Memory B cell (primary cell): Measurements from ENCODE around the gene THSD7B.

ENCODE experiments used
- ATAC-seq: fragments of 150-1000 bp; cut with Tn5 transposase; 2 replicates; pipeline ENCODE4 v1.10.0; 2021; ENCODE audit warnings: low read depth, mild to moderate bottlenecking, moderate library complexity
- DNase-seq, 2 donors: peaks; one replicate each; pipeline ENCODE4 v3.0.0; 2022; ENCODE audit warnings: low spot score in 2 of 2
- H3K27ac Mint-ChIP-seq: one replicate; pipeline ENCODE4 v1.8.0; 2022; ENCODE audit warnings: mild to moderate bottlenecking, moderate library complexity, mixed read lengths
- H3K27me3 Mint-ChIP-seq: one replicate; pipeline ENCODE4 v1.8.0; 2022; ENCODE audit warnings: mixed read lengths
- H3K36me3 Mint-ChIP-seq: one replicate; pipeline ENCODE4 v1.8.0; 2022; ENCODE audit warnings: mild to moderate bottlenecking, mixed read lengths
- H3K4me1 Mint-ChIP-seq: one replicate; pipeline ENCODE4 v1.8.0; 2022; ENCODE audit warnings: mixed read lengths
- H3K4me3 Mint-ChIP-seq: one replicate; pipeline ENCODE4 v1.8.0; 2022; ENCODE audit warnings: mild to moderate bottlenecking, moderate library complexity, mixed read lengths
- H3K9me3 Mint-ChIP-seq: one replicate; pipeline ENCODE4 v1.8.0; 2022; ENCODE audit warnings: mixed read lengths

Gene THSD7B

DNA sequence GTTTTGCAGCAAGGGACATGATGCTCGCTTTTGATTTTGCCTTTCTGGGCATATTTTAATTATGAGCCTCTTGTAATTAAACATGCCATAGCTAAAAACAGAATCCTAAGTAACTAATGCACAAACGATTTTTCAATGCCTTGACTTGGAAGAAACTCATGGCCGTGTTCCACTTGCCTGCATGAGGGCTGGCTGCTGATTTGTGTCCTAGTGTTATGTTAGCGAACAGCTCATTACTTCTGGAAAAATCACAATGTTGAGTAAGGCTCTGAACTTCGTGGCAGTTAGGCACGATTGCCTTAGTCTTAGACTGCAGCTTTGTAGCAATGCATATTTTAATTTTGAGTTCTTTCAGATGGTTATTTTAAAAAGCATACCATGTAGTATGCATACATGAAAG, 4.5 kb downstream of the THSD7B start:
- peaks cover 10% of the 10 kb centered on the region for H3K27me3 Mint-ChIP-seq
- ATAC-seq, result no peak
- H3K27ac Mint-ChIP-seq, result no peak overlapping the region
- no peaks in the 10 kb centered on the region for H3K9me3 Mint-ChIP-seq
- H3K36me3 Mint-ChIP-seq, result no peaks in the 10 kb centered on the region
- no peak overlapping the region for H3K4me3 Mint-ChIP-seq
- peaks cover 1% of the 10 kb centered on the region for H3K4me1 Mint-ChIP-seq
- DNase-seq, result no peak

DNA sequence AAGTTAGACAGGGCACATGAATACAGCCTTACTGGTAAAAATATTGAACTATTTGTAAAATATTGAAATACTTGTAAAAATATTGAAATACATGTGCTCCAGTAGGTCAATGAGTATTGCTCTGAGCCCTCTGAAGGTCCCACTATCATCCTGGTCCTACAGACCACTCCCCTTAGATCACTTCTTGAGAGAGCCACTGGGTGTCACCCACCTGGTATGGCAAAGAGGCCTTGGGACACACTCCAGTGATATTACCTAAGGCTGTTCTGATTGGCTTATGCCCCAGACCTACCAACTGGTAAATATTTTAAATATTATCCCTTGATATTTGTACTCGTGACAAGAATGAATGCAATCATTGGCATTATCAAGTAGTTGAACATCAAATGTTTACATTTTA, 5.0 kb downstream of the THSD7B start:
- Mint-ChIP-seq H3K4me3 (no peak overlapping the region), H3K4me1 (no peaks in the 10 kb centered on the region), H3K36me3 (no peaks in the 10 kb centered on the region), H3K27ac (no peak overlapping the region), H3K27me3 (peaks cover 10% of the 10 kb centered on the region), H3K9me3 (no peaks in the 10 kb centered on the region)
- ATAC-seq, result no peak
- no peak for DNase-seq

DNA sequence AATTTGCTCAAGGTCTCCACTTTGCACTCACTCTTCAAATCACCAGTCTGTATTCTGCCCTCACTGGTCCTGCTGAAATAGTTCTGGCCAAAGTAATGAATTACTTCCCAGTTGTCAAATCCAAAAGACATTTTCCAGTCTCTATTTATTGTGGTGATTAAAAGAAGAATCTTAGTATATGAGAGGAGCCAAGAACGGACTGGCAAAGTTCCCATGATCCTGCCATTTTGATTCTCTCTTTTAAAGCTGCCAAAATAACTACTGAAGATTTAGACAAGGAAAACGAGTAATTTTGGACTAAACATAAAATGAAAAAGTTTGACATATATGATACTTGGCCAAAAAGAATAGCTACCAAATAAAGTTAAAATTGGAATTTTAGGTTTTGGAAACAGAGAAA, 12.0 kb downstream of the THSD7B start:
- Mint-ChIP-seq H3K27me3 (peaks cover 5% of the 10 kb centered on the region), H3K27ac (no peak overlapping the region), H3K4me3 (no peak overlapping the region), H3K9me3 (no peaks in the 10 kb centered on the region), H3K4me1 (no peaks in the 10 kb centered on the region), H3K36me3 (no peaks in the 10 kb centered on the region)
- DNase-seq (no peak), ATAC-seq (no peak)

DNA sequence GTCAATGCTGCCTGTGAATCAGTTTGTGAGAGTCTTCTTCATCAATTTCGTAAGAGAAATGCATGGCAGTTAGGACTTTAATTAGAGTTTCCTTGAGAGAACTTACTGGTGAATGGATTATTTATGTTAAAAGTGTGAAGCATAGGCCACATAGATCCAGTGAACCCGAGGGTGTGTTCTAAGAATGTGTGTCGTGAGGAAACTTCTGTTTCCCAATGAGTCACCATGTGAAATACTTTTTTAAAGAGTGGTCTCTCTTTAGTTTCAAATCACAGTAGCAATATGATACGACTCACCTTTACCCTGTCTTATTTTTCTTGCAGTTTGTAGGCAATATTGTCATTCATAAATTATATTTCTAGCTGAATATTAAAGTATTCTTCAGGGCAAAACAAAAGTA, 18.5 kb downstream of the THSD7B start:
- ATAC-seq, result no peak
- no peaks in the 10 kb centered on the region for H3K36me3 Mint-ChIP-seq
- H3K4me1 Mint-ChIP-seq, result no peaks in the 10 kb centered on the region
- H3K27ac Mint-ChIP-seq, result no peak overlapping the region
- no peaks in the 10 kb centered on the region for H3K9me3 Mint-ChIP-seq
- peaks cover 5% of the 10 kb centered on the region for H3K27me3 Mint-ChIP-seq
- H3K4me3 Mint-ChIP-seq, result no peak overlapping the region
- no peak for DNase-seq

DNA sequence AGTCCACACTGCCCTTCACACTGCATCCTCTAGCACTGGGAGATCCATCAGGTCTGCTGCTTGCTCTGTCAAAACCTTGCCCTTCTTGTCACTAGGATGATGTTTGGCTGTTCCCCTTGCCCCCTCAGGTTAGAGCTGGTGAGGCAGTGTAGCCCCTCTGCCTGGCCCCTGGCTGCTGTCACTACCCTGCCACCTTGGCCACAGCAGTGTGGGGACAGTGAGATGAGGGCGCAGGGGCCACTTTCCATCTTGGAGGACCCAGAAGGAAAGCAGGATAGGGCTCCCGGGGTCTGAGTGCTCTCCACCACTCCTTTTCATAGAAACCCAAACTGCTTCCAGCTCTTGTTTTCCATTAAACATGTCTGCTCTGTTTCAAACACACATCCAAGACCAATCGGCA, 19.9 kb downstream of the THSD7B start:
- no peak overlapping the region for H3K27ac Mint-ChIP-seq
- no peaks in the 10 kb centered on the region for H3K9me3 Mint-ChIP-seq
- H3K27me3 Mint-ChIP-seq, result peaks cover 5% of the 10 kb centered on the region
- ATAC-seq (no peak), DNase-seq (no peak)
- H3K36me3 Mint-ChIP-seq, result no peaks in the 10 kb centered on the region
- no peaks in the 10 kb centered on the region for H3K4me1 Mint-ChIP-seq
- no peak overlapping the region for H3K4me3 Mint-ChIP-seq

DNA sequence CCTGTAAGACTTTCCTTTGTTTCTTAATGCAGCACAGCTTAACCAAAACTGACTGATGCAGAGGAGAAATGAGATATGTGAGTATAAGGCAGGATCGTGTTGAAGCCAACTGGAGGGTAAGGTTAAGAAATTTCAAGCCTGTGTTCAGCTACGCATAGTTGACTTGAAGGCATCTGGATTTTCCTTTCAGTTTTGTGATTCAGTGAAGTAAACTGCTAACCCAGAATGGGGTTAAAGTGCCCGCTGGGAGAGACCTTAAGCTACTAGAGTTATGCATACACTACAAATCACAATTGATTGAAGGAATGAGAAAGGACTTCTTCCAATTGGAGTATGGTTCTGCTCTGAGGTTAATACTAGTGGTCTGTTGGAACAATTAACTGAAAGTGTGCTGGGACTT, 22.6 kb downstream of the THSD7B start:
- Mint-ChIP-seq H3K27ac (no peak overlapping the region), H3K36me3 (no peaks in the 10 kb centered on the region), H3K27me3 (peaks cover 5% of the 10 kb centered on the region), H3K4me1 (no peaks in the 10 kb centered on the region), H3K4me3 (no peak overlapping the region), H3K9me3 (peaks cover 4% of the 10 kb centered on the region)
- ATAC-seq (no peak), DNase-seq (no peak)

DNA sequence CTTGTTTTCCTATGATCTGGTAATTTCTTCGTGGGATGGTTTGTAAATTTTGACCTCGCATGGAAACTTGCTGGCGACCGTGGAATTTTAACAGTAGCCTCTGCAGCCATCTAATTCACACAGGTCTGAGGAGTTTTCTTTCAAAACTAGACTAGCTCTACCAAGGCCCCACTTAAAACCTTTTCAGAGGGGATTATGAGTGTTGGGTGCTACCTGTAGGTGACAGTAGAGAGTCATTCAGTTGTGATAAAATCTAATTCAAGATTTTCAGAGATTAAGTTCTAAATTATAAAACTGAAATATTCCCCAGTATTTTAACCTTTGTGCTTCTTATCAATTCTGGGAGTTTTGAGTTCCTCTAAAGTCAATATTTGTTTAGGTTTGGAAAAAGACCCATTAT, 31.0 kb downstream of the THSD7B start:
- Mint-ChIP-seq H3K9me3 (peaks cover 2% of the 10 kb centered on the region), H3K4me1 (no peaks in the 10 kb centered on the region), H3K36me3 (no peaks in the 10 kb centered on the region), H3K27me3 (peaks cover 5% of the 10 kb centered on the region), H3K4me3 (no peak overlapping the region), H3K27ac (no peak overlapping the region)
- ATAC-seq (no peak), DNase-seq (no peak)

DNA sequence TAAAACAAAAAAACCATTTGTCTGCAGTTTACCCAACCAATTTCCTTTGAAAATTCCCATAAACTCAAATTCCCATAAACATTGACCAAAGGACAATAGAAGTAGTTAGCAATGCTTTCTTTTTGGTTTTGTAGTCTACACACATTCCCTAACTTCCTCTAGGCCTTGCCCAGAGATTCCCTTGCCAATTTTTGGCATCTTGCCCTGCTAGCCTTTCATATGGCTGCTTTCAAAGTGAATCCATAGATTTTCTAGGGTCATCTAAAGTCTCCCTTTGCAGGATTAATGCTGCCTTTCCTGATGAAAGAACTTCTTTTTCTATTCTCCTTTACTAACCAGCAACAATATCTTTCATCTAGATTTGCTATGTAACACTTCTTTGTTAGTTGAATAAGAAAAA, 33.4 kb downstream of the THSD7B start:
- H3K4me1 Mint-ChIP-seq, result no peaks in the 10 kb centered on the region
- H3K27ac Mint-ChIP-seq, result no peak overlapping the region
- H3K36me3 Mint-ChIP-seq, result no peaks in the 10 kb centered on the region
- ATAC-seq (no peak), DNase-seq (no peak)
- H3K4me3 Mint-ChIP-seq, result no peak overlapping the region
- peaks cover 1% of the 10 kb centered on the region for H3K27me3 Mint-ChIP-seq
- H3K9me3 Mint-ChIP-seq, result no peaks in the 10 kb centered on the region

DNA sequence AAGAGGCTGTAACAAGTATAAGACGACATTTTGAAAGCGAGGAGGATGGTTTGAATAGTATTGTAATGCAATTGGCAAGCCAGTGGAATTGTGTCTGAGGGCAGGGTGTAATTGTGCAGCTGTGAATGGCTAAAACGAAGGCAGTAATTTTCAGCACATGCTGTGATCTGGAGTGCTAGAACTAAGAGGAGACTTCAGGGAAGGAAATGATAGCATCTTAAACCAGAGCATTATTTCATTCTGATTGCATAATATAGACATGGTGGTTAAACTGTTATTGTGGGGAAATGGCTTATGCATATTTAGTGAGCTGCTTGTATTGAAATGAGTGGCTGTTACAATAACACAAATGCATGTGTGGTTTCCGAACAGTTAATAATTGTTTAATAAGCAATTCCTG, 36.3 kb downstream of the THSD7B start:
- ATAC-seq, result no peak

DNA sequence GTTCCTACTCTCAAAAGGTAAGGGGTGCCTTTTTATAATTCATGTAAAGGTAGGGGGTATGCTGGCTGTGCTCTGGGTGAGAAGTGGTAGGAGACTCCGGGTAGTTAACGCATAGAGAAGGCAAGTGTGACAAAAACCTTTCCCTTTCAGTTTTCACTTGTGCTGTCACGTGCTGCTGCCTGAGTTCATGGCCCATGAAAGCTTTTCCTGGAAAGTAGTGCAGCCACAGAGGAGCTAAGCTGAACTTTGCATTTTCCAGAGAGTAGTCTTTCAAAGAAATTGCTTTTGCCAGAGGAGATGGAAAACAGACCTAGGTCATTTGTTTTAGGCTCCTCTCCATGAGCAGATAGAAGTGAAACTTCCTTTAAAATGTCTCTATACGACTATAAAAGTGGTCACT, 44.7 kb downstream of the THSD7B start:
- ATAC-seq, result no peak

More for the DNA sequence above, 36.3 kb downstream of the THSD7B start:
- Mint-ChIP-seq H3K4me1 (no peaks in the 10 kb centered on the region), H3K27ac (no peak overlapping the region), H3K9me3 (peaks cover 1% of the 10 kb centered on the region), H3K4me3 (no peak overlapping the region), H3K27me3 (peaks cover 1% of the 10 kb centered on the region), H3K36me3 (no peaks in the 10 kb centered on the region)
- DNase-seq, result no peak

DNA sequence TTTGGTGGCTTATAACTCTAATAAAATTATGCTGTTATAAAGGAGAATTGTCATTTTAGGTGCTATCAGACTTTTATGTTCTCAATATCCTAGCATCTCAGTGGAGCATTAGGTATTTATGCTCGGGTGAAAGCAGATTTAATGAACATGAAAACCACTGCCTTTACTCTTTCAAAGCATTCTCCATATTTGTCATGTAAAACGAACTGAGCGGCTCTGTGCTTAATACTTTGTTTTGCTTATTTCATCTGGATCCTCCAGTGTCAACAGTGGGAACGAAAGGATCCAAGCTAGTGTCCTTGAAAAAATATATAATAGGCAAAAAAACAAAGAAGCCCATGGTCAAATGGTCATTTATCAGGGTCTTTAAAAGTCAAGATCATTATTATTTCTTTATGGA, 53.5 kb downstream of the THSD7B start:
- H3K4me1 Mint-ChIP-seq, result no peaks in the 10 kb centered on the region
- H3K9me3 Mint-ChIP-seq, result no peaks in the 10 kb centered on the region
- ATAC-seq, result no peak
- no peaks in the 10 kb centered on the region for H3K27me3 Mint-ChIP-seq
- no peak overlapping the region for H3K27ac Mint-ChIP-seq
- H3K36me3 Mint-ChIP-seq, result no peaks in the 10 kb centered on the region
- DNase-seq, result no peak
- no peak overlapping the region for H3K4me3 Mint-ChIP-seq

More for the DNA sequence above, 44.7 kb downstream of the THSD7B start:
- H3K27me3 Mint-ChIP-seq, result peaks cover 2% of the 10 kb centered on the region
- H3K36me3 Mint-ChIP-seq, result no peaks in the 10 kb centered on the region
- peaks cover 4% of the 10 kb centered on the region for H3K9me3 Mint-ChIP-seq
- H3K4me1 Mint-ChIP-seq, result no peaks in the 10 kb centered on the region
- no peak for DNase-seq
- no peak overlapping the region for H3K4me3 Mint-ChIP-seq
- H3K27ac Mint-ChIP-seq, result no peak overlapping the region

DNA sequence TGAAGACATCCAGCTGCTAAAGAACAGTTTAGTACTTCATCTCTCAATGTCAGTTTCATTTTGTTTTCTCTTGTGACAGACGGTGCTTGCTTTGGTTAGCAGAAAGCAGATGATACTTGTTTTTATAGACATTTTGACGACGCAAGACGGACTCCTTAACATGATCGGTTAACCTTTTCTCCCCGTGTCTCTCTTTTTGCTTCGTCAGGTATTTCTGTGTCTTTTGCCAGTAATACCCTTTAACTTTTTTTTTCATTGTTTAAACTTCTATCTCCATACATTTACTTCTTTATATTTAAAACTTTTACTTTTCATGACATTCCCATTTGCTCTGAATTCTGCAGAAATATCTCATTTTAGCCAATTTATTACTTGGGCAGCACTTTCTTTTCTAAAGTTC, 57.9 kb downstream of the THSD7B start:
- no peaks in the 10 kb centered on the region for H3K27me3 Mint-ChIP-seq

DNA sequence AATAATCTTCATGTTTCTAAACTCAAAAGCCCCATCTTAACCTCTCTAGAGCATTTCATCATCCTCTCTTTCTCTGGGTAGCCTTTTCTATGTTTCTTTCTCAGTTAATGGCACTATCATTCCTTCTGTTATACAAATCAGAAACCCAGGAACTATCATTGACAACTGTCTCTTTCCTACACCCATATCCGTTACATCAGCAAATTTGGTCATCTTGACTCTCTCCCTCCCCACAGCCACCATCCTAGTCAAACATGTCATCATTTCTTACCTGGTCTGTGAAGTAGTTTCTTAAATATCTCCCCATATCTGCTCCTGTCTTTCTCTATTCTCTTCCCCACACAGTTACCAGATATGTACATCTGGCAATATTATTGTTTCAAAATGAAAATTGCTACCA, 62.8 kb downstream of the THSD7B start:
- Mint-ChIP-seq H3K9me3 (peaks cover 3% of the 10 kb centered on the region), H3K4me1 (no peaks in the 10 kb centered on the region), H3K27ac (no peak overlapping the region), H3K4me3 (no peak overlapping the region), H3K36me3 (no peaks in the 10 kb centered on the region), H3K27me3 (no peaks in the 10 kb centered on the region)
- ATAC-seq, result no peak
- no peak for DNase-seq

More for the DNA sequence above, 57.9 kb downstream of the THSD7B start:
- Mint-ChIP-seq H3K4me1 (no peaks in the 10 kb centered on the region), H3K9me3 (no peaks in the 10 kb centered on the region), H3K27ac (no peak overlapping the region), H3K36me3 (no peaks in the 10 kb centered on the region), H3K4me3 (no peak overlapping the region)
- ATAC-seq (no peak), DNase-seq (no peak)

DNA sequence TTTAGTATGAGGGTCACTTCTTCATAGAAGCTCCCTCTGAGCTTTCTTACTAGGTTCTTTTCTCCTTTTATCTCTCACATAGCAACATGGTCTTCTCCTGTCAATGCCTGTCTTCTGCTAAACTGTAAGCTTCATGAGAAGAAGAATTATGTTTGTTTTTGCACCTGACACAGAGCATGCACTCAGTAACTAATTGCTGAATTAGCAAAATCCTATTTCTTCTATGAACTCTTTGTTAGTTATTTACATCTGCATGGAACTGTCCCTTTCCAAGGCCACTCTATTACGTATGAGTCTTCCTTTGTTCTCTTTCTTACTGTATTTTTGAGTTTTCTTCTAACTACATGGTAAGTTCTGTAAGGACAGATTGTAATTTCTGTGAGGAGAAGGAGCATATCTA, 63.4 kb downstream of the THSD7B start:
- DNase-seq (no peak), ATAC-seq (no peak)
- Mint-ChIP-seq H3K4me1 (no peaks in the 10 kb centered on the region), H3K36me3 (no peaks in the 10 kb centered on the region), H3K27me3 (no peaks in the 10 kb centered on the region), H3K9me3 (peaks cover 3% of the 10 kb centered on the region), H3K27ac (no peak overlapping the region), H3K4me3 (no peak overlapping the region)

DNA sequence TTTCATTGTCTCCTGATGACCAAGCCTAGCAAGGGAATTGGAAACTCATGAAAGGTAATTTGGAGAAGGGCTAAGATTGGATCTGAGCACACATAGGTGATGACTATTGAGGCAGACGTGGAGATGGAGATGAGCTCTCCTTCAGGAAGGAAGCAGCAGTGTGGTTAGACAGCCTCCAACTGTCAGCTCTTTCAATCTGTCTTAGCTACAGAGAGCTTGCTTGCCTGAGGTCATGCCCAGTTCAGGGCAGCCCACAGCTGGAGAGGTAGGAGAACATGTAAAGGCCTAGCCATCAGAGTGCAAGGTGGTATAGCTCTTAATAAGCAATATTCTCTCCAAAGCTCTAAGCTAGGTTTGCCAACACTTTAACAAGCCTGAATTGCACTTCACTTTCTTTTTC, 79.2 kb downstream of the THSD7B start:
- peaks cover 3% of the 10 kb centered on the region for H3K27me3 Mint-ChIP-seq
- H3K36me3 Mint-ChIP-seq, result no peaks in the 10 kb centered on the region
- no peaks in the 10 kb centered on the region for H3K9me3 Mint-ChIP-seq
- no peaks in the 10 kb centered on the region for H3K4me1 Mint-ChIP-seq
- DNase-seq (no peak), ATAC-seq (no peak)
- H3K4me3 Mint-ChIP-seq, result no peak overlapping the region
- H3K27ac Mint-ChIP-seq, result no peak overlapping the region

DNA sequence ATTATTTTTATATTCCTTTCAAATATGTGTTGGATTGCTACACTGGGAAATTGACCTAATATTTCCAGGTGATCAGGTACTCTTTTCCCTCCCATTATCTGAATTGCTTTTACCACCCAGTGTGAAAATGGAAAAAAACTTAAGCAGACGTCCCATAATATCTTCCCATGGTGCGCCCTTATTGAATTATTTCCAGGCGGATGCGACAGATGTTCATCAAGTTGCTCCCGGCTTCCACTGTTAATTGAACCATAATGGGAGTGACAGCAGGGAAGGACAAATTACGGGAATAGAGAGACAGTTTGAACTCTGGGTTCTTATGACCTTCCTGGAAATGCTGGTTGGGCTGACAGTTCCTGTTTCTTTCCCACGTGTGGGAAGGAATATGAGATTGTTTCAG, 93.3 kb downstream of the THSD7B start:
- Mint-ChIP-seq H3K36me3 (no peaks in the 10 kb centered on the region), H3K4me1 (no peaks in the 10 kb centered on the region), H3K9me3 (no peaks in the 10 kb centered on the region), H3K27ac (no peak overlapping the region), H3K4me3 (no peak overlapping the region), H3K27me3 (no peaks in the 10 kb centered on the region)
- ATAC-seq (no peak), DNase-seq (no peak)
